Activated effector memory CD4-positive, alpha-beta T cell treated with Interleukin-2 at 50 U/mL for 16 hours (primary cell): ENCODE results near the gene C1D.
"Not testable (repeated sequence)": the region's sequence is repeated elsewhere in the genome, so short reads cannot be mapped to it uniquely, and the experiment has no call there.

ENCODE experiments used
- DNase-seq: peaks from one replicate; pipeline ENCODE4 v3.0.0-alpha.2; 2020

The C1D gene, protein sequence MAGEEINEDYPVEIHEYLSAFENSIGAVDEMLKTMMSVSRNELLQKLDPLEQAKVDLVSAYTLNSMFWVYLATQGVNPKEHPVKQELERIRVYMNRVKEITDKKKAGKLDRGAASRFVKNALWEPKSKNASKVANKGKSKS

DNA sequence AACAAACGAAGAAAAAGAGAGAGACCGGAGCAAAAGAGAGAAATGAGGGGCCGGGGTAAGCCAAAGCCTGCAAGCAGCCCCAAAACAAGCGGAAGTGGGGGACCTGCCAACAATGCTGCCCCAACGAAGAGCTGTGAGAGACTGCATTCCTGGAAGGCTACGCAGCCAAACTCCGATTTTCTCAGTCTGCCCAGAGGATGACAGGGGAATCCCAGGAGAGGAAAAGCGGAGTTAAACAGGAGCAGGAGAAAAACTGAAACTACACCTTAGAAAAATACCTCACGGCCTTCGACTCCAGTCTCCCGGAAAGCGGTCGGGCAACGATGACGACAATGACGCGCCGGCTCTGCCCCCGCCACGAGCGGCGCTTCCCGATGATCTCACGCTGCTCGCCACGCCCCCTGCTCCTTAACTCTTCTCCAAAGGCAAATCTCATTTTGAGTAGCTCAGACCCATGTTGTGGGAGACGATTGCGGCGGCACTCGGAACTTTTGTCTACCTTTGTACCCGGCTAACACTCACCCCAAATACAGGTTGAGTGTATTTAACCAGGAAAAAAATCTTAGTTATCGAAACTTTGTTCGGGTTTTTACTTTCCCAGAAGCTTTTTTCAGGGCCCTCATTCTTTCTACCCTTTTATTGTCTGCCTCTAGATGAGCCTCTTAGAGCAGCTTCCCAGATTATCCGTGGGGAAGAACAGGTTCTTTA is at the start of gene C1D:
C1D (minus strand) TSS at position 325 of the 708 bp plus-strand sequence. CDS start 15,694 bp downstream, outside the sequence.
- peak; percentile 87 for DNase-seq

DNA sequence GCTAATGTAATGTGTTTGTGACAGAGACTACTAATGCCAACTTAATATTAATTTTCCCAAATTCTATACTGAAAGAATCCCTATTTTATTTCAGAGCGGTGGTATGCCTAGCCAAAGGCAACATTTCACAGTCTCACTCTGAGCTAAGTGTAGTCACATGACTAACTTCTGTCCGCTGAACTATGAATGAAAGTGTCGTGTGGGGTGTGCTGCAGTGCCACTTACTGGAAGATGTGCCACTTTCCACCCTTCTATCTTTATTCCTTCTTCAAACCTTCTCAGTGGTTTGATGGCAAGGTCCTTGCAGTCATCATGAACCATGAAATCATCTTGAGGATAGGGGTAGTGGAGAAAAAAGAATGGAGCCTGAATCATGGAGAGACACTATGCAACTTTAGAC is 47.3 kb upstream of the C1D start:
- DNase-seq = no peak

DNA sequence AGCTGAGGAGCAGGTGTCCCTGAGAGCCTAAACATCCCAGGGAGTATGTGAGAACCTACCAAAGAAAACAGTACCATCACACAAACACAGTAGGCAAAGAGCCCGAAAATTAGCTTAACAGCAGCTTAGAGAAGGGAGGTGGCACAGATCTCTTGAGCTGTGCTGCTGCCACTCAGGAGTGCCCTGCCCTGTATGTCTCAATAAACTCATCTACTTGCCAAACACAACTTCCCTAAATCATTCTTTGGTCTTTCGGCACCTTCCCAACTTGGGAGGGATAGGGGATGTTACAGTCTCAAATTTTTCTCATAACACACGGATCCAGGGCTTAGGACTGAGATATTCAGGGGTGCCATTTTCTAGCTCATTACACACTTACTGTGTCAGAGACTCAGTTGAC is 45.3 kb upstream of the C1D start:
- DNase-seq = no peak

DNA sequence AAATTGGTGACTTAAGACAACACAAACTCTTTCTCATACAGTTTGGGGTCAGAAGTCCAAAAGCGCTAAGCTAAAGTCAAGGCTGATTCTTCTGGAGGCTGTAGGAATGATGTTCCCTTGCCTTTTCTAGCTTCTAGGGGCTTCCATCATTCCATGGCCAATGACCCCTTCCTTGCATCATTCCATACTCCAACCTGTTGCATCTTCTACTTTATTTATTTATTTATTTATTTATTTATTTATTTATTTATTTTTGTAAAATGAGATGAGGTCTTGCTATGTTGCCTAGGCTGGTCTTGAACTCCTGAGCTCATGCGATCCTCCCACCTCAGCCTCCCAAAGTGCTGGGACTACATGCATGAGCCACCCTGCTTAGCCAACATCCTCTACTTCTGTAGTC is 44.7 kb upstream of the C1D start:
- DNase-seq = no peak

DNA sequence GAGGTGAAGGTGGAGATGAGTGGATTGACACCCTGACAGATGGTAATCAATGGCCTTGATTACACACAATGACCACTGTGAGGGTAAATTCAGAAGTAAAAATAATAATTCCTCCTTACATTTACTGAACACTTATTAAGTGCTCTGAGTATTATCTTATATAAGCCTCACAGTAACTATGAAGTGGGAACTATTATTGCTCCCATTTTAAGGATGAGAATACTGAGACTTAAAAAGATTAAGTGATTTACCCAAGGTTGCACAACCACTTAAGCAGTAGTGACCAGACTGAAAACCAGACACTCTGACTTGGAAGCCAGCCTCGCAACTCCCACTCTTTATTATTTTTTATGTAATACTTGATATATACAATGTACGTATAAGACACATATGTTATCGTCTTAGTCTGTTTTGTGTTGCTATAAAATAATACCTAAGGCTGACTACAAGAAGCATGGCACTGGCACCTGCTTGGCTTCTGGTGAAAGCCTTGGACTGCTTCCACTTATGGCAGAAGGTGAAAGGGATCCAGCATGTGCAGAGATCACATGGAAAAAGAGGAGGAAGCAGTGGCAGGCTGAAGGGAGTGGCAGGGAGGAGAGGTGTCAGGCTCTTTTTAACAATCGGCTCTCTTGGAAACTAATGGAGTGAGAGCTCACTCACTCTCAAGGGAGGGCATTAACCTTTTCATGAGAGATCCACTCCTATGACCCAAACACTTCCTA is 41.5 kb upstream of the C1D start:
- DNase-seq = no peak

DNA sequence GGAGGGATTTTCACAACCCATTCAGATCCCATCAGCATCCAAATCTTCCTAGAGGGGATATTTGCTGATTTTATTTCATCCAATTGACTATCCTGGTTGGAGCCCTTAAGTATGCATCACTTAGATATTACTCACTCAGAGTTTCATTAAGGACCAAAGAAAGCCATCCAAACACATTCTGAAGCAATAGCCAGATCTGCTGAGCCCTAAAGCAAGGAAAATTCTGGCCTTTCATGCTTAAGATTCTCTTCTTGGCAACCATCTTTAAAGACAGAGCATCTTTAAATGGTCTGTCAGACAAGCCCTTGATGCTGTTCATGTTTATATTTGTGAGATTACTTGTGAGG is 40.9 kb upstream of the C1D start:
- no peak for DNase-seq

DNA sequence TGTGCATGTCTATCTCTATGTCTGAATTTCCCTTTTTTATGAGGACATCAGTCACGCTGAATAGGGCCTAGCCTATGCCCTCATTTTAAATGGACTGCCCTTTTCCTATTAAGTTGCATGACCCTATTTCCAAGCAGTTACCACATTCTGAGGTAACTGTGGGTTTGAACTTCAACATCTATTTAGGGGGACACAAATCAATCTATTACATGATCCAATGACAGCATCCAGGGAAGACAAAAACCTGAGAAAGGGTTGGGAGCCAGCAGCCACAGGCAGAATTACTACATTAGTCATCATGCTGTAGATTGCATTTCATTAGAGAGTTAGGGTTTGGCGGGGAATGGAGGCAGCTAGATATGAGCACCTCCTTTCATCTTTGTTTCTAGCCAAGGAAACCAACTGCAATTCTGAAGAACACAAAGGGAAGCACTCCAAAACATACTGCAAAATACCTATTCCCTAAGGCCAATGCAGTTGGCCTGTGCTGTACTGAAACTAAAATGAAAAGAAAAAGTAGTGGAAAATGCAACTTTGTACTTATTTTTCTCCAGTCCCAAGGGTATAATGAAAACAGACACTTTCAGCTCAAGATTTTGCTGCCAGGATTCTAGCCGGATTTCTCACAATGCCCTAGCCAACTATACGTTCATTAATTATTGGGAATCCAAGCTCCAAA is 40.4 kb upstream of the C1D start:
- DNase-seq = no peak

DNA sequence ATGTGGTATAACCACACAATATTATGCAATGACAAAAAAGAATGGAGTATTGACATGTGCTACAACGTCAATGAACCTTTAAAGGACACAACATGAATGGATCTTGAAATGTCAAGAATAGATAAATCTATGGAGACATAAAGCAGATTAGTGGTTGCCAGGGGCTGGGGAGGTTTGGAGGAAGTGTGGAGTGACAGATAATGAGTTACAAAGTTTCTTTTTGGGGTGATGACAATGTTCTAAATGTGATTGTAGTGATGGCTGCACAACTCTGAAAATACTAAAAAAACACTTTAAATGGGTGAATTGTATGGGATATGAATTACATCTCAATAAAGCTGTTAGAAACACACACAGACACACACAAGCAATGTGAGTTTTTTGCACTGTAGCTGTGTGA is 37.4 kb upstream of the C1D start:
- DNase-seq = no peak

DNA sequence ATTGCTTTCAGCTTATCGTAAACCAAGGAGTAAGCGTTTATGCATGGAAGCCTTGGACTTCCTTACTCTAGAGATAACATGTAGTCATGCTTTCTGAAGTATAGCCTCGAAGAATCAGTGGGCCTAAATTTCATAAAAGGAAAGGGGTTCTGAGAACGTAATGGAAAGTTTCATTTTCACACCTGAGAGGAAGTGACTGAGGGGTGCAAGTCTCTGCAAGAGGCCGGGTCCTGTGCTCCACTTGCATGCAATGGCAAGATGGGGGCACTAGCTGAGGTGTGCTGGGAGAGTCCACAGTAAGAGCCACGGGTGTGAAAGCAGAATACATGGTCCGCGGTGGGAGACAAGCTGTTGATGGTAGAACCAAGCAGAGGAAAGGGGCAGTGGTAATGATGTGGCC is 36.5 kb upstream of the C1D start:
- no peak for DNase-seq

DNA sequence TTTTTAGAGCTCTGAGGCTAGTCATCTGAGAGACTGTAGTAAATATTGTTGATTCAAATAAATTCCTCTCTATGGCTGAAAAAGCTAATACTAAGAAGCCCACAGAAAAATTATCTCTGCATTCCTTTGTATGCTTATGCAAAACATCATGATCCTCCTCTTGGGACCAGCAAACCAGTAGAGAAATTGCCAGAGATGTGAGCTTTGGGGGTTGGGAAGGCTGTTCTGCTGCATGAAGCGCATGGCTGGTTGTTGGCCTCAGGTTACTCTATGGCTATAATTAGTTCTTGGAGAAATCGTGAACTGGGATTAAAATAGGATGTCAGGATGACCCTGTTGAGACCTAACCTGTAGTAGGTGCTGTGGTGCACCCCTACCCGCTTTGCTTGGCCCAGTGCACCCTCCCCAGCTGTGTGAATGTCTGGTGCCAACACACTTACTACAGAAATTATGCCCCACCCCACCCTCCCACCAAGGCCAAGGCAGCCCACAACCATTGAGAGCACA is 35.5 kb upstream of the C1D start:
- no peak for DNase-seq

DNA sequence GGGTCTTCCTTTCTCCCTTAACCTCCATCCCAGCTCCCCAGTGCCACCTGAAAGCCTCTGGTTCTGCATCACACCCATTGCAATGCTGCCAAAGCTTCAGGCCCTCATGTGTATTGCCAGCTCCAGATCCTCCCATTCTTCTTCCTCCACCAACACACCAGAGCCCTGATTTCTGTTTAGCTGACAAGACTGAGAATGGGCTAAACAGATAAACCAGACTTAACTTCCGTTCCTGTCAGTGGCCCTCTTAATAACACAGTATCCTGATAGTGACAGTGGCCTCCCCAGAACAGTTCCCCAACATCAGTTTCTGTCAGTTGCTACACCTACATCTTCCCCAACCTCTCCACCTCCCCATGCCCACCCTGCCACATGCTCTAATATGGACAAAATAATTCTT is 31.3 kb upstream of the C1D start:
- no peak for DNase-seq

DNA sequence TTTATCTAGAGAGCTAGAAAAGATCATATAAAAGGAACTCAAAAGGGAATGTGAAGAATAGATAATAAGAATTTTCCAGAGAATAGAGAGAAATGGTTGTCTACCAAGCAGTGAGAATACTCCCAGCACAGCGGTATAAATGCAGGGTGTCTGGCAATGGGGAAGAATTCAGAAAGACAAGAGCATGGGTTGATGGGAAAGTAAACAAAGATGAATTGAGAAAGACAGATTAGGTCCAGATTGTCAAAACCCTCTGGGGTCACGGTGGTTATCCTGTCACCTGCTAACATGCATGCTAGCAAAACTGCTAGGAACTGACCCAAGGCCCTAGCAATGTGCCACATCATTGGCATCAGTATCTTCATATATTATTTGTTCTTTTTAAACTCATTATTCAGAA is 30.8 kb upstream of the C1D start:
- DNase-seq = no peak

DNA sequence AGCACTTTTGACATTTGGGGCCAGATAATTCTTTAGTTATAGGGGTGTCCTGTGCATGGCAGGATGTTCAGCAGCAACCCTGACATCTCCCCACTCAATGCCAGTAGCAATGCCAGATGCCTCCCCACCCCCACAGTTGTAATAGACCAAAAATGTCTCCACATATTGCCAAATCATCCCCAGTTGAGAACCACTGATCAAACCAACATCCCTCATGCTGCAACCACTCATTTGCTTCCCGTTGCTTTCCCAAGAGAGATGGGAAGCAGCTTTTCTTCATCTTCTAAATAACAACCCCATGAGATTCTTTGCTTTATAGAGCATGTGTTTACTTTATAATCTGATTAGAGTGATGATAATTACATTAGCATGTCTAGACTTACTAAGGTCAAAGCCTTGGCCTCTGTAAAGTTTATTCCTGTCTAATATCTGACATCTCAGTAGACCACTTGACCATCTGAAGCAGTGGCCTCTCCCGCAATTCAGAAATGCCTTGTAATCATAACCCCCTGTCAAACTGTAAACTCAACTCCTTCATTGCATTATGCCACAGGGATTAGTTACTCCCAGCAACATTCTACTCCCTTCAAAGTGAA is 28.7 kb upstream of the C1D start:
- DNase-seq = no peak

DNA sequence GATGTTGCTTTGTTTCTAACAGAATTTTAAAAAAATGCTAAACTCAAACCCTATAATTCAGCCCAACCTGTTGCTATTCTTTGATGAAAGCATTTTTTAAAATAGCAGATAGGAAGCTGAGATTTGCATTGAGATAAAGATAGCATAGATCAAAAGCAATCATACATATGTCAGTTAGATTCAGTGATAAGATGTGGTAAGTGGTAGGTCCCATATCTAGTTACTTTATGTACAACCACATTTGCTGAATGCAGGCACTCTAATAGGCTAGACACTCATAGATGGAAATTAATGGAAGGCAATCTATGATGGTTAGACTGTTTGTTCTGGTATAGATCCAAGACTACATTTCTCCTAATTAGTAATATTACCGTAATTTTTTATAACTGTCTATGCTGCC is 27.2 kb upstream of the C1D start:
- DNase-seq = no peak

DNA sequence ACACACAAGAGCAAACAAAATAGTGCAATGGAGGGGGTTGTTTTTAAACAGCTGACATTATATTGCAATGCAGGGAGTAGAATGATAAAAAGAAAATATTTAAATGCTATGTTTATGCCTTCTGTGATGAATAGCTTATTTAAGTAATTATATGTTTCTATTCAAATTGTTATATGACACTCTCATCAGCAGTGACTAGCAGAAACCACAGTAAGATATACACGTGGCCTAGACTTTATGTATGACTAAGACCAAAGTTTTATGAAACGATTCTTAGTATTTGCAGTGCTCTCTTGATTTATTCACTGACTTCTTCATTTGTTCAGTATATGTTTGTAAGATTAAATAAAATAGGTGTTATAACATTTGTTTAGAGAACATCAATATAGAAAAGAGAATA is 26.1 kb upstream of the C1D start:
- no peak for DNase-seq

DNA sequence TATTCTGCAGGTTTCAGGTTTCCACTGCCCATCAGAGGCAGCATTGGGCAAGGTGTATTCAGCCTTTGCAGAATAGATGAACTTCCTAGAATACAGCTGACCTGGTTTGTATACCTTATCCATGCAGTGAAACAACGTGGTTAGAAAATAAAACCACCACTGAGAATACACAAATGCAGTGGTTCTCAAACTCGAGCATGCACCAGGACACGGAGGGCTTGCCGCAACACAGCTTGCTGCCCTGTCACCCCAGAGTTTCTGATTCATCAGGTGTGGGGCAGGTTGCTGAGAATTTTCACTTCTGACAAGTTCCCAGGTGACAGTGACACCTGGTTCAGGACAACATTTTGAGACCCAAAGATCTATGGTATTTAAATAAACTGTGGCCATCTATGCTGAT is 23.4 kb upstream of the C1D start:
- no peak for DNase-seq

DNA sequence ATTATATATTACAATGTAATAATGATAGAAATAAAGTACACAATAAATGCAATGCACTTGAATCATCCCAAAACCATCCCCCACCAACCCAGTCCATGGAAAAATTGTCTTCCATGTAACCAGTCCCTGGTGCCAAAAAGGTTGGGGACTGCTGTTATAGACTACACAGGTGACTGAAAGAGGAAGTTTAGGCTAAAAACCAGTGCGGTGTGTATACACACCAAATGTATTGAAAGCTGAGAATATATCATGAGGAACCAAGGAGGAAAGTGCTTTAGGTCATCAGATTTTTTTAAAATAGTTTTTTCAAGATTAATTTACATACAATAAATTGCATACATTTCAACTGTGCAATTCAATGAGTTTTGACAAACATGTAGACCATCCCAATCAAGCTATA is 20.5 kb upstream of the C1D start:
- DNase-seq = no peak

DNA sequence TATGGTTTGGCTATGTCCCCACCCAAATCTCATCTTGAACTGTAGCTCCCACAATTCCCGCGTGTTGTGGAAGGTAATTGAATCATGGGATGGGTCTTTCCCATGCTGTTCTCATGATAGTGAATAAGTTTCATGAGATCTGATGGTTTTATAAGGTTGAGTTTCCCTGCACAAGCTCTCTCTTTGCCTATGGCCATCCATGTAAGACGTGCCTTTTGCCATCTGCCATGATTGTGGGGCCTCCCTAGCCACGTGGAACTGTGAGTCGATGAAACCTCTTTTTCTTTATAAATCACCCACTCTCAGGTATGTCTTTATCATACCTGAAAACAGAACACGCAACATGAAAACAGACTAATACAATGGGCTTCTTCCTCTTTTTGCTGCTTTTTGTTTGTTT is 11.2 kb upstream of the C1D start:
- no peak for DNase-seq

DNA sequence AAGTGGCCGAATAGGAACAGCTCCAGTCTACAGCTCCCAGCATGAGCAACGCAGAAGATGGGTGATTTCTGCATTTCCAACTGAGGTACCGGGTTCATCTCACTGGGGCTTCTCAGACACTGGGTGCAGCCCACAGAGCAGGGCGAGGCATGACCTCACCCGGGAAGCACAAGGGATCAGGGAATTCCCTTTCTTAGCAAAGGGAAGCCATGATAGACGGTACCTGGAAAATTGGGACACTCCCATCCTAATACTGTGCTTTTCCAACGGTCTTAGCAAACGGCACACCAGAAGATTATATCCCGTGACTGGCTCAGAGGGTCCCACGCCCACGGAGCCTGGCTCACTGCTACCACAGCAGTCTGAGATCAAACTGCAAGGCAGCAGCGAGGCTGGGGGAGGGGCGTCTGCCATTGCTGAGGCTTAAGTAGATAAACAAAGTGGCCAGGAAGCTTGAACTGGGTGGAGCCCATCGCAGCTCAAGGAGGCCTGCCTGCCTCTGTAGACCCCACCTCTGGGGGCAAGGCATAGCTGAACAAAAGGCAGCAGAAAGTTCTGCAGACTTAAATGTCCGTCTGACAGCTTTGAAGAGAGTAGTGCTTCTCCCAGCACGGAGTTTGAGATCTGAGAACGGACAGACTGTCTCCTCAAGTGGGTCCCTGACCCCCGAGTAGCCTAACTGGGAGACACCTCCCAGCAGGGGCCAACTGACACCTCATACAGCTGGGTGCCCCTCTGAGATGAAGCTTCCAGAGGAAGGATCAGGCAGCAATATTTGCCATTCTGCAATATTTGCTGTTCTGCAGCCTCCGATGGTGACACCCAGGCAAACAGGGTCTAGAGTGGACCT is 1.2 kb upstream of the C1D start:
- not testable (repeated sequence) for DNase-seq

DNA sequence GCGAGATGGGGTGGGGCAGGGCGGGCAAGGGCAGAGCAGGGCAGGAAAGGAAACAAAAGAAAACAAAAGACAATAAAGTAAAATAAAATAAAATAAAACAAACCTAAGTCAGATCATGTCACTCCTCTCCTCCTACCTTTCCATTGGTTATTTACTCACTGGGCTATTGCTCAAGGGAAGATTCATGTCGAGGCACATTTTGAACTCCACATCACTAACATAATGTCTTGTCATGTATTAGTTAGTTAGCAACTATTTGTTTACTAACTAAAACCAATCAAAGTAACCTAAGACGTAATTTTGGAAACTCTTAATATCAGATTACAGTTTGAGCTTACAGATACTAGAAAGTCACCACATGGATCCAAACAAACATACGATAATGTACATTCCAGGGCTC is 2.2 kb downstream of the C1D start:
- no peak for DNase-seq

DNA sequence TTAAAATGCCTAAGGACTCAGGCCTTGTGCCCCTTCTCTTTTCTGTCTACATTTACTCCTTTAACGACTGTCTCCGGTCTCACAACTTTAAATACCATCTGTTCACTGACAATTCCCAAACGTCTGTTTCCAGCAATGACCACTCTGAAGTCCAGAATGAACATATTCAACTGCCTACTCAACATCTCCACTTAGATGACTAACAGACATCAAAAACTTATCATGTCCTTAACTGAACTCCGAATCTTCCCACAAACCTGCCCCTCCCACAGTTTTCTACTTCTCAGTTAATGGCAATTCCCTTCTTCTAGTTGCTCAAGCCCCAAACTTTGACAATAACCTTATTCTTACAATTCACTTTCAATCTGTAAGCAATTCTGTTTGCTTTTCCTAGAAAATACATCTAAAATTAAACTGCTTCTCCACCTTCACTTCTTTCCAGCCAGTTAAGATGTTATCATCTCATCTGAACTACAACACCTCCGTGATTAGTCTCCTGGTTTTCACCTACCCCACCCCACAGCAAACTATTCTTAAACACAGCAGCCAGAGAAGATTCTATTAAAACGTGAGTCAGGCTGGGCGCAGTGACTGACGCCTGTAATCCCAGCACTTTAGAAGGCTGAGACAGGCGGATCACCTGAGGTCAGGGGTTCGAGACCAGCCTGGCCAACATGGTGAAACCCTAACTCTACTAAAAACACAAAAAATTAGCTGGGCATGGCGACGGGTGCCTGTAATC is 2.8 kb downstream of the C1D start:
- DNase-seq = no peak
